HG03135 (cell line): ENCODE measurements around the gene DNAJC19.
"Not testable (repeated sequence)": the region's sequence is repeated elsewhere in the genome, so short reads cannot be mapped to it uniquely, and the experiment has no call there.

Experiments
- ATAC-seq: cut with Tn5 transposase; IDR thresholded peaks from one replicate; pipeline ENCODE4 v1.9.1; 2021; ENCODE audit warnings: mild to moderate bottlenecking, moderate library complexity; ENCODE audit not compliant: unreplicated experiment

Gene DNAJC19

DNA sequence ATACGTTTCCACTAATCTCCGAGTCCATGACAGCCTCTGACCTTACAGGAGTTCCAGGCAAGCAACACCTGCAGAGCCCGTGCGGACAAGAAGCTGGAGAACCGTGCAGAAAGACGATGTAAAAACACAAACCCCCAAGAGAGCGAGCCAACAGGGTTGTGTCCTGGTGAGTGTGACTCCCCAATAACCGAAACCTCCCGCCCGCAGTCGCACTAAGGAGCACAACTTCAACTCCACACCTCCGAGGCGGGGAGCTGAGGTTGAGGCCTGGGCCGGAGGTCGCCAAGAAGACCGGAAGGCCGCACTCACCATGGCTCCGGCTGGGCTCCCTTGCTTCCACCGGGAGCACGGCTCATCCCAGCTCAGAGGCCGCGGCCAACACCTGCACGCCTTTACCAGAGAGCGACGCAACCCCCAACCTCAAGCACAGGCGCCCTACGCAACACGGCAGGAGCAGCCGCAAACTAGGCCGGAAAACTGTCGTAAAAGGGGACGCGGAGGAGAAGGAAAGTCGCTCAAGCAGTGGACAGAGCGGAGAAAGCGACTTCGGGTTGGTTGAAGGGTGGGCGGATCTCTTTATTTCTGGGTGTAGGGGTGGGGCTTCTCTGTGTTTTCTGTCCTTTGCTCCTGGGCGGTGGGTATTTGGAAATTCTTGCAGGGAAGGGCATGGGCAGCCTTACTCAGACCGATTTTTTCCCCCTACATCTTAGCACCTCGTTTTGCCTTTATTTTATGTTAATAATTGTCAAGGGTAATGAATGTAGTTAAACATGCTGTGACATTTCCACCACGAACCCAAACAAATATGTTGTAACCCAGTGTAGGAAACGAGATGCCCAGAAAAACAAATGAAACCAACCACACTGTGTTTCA is at the start of gene DNAJC19:
TSS of gene DNAJC19 (minus strand) at position 446 of the 873 bp plus-strand sequence. CDS start at position 312, 134 bp downstream.
- ATAC-seq: peak; percentile 97

DNA sequence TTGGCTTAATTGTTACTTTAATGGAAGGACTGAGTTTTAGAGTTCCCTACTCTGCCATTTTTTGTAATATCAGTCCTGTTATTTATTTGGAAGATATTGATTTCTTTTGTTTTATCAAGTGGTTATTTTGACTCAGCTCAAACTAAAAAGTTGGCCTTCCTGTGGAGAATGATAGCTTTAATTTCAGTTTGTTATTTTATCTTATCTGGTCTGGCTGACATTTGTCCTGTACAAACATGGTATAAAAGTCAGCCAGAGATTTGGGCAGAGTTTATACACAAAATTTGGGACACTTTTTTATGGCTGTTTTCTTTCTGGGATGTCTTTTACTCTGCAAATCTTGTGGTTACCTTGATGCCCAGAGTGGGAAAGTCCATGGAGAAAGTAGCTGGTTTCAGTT is 41.4 kb upstream of the DNAJC19 start:
- no peak for ATAC-seq

DNA sequence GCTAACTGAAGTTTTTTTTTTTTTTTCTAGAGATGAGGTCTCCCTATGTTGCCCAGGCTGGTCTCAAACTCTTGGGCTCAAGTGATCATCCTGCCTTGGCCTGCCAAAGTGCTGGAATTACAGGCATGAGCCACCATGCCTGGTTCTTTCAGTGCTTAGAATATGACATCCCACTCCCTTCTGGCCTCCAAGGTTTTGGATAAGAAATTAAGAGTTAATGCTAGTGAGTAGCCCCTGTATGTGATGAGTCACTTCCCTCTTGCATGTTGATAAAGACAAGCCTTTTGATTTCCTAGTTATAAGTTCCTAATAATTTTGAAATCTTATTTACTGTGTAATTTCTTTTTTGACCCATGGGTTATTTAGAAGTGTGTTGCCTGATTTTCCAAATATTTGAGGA is 35.7 kb upstream of the DNAJC19 start:
- ATAC-seq: no peak

DNA sequence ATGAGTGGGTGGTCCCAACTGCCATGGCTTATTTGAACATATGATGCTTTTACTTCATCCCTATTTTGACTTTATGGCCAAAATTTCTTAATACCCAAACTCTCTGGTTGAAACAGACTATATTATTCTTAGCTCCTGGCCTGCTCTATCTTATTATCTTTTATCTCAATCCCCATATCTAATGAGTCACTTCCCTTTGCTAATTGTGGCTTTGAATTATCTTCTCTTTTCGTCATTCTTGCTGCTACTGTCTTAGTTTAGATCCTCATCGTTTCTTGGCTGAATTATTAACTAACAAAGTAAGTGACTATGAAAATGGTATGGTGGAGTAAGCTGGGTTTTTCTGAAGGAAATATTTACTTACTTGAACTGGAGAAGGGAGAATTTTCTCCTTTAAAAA is 28.2 kb upstream of the DNAJC19 start:
- no peak for ATAC-seq

DNA sequence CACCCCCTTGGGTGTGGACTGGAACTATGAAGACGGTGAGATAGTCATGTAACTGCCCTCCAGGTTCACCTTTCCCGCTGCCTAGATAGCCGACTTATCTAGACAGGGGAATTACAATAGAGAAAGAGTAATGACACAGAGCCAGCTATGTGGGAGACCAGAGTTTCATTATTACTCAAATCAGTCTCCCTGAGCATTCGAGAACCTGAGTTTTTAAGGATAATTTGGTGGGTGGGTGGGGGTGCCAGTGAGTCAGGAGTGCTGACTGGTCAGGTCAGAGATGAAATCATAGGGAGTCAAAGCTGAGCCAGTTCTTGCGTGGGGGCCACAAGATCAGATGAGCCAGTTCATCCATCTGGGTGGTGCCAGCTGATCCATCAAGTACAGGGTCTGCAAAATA is 19.7 kb upstream of the DNAJC19 start:
- no peak for ATAC-seq

DNA sequence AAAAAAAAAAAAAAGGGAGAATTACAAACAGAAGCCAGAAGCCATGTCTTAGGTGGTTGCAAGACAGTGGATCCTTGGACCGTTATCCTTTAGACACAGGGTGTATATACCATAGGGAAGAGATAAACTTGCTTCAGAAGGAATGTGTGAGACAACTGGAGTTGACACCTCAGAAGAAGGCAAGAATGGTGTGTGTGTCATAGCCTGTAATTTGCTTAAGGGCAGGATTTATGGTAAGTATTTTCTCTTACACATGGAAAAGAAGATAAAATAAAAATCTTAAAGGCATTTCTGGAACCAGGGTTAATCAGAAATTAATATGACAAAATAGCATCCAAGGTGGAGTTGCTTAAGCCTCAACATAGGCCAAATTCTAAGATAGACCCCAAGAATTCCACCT is 19.3 kb upstream of the DNAJC19 start:
- no peak for ATAC-seq

DNA sequence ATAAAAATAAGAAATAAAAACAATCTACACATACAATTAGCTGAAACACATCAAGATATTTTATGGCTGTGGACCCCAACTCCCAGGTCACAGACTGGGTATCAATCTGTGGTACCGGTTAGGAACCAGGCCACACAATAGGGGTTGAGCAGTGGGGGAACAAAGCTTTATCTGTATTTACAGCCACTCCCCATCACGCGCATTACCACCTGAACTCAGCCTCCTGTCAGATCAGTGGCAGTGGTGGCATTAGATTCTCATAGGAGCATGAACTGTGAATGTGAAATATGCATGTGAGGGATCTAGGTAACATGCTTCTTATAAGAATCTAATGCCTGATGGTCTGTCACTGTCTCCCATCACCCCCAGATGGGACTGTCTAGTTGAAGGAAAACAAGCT is 17.7 kb upstream of the DNAJC19 start:
- no peak for ATAC-seq

DNA sequence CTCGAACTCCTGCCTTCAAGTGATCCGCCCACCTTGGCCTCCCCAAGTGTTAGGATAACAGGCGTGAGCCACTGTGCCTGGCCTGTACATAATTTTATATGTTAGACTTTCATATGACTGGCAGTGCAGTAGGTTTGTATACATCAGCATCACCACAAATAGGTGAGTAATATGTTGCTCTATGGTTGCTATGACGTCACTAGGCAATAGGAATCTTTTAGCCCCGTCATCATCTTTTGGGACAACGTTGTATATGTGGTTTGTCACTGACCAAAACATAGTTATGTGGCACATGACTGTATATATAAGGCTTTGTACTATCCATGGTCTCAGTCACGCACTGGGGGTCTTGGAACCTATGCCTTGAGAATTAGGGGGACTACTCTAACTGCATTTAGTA is 17.0 kb upstream of the DNAJC19 start:
- ATAC-seq: no peak

DNA sequence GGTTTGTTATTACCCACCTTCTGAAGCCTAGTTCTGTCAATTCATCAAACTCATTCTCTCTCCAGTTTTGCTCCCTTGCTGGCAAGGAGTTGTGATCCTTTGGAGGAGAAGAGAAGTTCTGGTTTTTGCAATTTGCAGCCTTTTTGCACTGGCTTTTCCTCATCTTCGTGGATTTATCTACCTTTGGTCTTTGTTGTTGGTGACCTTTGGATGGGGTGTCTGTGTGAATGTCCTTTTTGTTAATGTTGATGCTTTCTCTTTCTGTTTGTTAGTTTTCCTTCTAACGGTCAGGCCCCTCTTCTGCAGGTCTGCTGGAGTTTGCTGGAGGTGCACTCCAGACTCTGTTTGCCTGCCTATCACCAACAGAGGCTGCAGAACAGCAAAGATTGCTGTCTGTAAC is 13.9 kb upstream of the DNAJC19 start:
- ATAC-seq: not testable (repeated sequence)

DNA sequence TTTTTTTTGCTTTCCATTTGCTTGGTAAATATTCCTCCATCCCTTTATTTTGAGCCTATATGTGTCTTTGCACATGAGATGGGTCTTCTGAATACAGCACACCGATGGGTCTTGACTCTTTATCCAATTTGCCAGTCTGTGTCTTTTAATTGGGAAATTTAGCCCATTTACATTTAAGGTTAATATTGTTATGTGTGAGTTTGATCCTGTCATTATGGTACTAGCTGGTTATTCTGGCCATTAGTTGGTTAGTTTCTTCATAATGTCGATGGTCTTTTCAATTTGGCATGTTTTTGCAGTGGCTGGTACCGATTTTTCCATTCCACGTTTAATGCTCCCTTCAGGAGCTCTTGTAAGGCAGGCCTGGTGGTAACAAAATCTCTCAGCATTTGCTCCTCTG is 12.8 kb upstream of the DNAJC19 start:
- ATAC-seq: not testable (repeated sequence)

DNA sequence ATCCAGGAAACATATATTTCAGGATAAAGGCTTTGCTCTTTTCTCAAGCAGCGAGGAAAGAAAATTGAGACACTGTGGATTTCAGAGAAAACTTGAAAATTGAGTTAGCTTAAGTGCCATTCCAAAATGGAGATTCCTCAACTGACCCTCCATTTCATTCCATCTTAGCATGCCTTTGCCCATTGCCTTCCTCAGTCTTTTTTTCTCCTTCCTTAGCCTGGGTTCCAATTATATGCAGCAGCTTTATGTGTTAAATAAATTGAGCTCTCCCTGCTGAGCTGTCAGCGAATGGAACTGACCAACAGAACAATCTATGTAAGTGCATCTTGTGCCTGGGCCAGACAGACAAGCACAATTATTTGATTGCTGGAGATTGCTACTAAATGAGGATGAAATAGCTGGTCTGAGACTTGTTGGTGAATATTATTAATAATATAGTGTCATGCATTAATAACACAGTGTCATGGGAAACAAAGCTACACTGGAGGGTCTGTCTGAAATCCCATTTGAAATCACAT is 6.9 kb upstream of the DNAJC19 start:
- no peak for ATAC-seq

DNA sequence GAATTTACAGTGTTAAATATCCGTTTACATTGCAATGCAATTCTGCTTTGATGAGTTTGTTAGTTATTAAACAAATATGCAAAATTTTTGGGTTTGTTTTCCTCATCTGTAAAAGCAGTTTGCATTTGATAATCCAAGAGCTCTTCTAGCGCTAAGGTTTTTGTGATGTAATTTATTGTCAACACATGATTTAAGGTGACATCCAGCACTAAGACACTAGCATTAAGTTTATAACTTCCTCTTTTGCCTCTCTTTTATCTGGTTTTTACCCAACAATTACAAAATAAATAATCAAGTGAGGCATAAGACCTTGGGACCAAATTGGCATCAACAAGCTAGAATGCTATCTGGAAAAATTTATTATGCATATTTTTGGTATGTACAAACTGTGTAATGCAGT is 969 bp upstream of the DNAJC19 start:
- ATAC-seq: no peak

DNA sequence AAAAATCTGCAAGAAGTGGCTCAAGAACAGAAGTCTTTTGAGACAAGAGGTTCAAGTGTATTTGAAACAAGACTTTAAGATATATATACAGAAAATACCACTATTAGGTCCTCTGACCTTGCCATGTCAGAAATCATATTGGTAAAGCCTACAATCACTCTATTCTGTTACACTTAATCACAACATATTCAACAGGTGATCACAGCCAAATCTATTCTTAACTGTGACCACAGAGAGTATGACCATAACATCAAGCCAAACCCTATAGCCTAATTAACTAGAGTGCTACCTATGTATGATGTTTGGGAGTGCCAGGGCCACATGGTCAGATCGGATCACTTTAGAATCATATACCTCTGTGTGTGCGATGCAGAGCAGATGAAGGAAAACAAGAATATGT is 2.2 kb downstream of the DNAJC19 start:
- no peak for ATAC-seq

DNA sequence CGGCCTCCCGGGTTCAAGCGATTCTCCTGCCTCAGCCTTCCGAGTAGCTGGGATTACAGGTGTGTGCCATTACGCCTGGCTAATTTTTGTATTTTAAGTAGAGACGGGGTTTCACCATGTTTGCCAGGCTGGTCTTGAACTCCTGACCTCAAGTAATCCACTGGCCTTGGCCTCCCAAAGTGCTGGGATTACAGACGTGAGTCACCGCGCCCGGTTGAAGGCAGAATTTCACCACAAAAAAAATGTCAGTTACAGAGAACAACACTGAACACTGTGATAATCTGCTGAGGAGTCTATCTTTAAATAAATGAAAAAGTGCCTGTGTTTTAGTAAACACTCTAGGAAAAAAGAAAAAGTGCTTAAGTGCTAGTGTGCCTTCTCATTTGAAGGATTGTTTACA is 3.2 kb downstream of the DNAJC19 start:
- not testable (repeated sequence) for ATAC-seq

DNA sequence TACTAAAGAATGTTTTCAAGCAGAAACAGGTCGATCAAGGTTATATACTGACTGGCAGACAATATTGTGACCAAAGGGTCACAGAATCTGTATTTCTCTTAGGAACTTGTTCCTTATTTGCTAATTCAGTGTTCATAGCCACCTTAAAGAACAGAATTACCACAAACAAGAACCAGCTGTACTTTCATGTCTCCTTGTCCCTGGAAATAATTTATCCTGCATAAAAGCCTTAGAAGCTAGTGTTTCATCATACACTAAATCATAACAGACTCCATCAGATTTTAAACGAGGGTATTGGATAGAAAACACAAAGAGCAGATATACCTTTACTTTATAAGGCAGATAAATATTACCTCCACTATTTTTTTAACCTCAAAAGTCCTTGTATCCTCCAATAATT is 6.4 kb downstream of the DNAJC19 start:
- no peak for ATAC-seq

DNA sequence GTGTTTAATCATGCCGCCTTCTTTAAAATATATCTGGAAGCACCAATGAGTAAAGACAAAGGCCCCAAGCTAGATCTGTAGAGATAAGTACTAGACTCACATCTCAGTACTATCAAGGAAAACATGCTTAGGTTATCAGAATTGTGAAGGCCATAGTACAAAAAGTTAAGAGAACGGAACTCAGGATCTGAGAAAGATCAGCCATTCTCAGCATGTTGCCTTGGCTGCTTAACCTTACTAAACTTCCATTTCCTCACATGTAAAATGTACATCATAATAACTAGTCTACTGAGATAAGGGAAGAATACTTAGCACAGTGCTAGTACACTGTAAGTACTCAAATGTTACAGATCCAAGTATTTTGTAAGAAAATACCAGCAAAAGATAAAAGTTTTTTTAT is 7.6 kb downstream of the DNAJC19 start:
- no peak for ATAC-seq

DNA sequence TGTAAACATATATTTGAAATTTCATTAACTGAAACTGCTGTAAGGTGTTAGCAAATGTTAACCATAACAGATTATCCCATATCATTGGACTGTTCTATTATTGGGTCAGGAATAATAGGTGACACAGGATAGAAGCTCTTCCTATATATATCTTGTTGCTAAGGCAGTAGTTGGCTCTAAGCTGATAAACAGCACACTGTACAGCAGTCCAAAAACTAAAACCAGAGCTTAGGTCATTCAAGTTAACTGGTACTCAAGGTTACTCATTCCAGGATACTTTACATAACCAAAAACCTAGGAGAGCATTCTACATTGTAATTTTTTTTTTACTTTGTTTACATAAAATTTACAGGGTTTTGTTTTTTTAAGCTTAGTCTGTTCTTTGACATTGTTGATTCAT is 8.9 kb downstream of the DNAJC19 start:
- no peak for ATAC-seq

DNA sequence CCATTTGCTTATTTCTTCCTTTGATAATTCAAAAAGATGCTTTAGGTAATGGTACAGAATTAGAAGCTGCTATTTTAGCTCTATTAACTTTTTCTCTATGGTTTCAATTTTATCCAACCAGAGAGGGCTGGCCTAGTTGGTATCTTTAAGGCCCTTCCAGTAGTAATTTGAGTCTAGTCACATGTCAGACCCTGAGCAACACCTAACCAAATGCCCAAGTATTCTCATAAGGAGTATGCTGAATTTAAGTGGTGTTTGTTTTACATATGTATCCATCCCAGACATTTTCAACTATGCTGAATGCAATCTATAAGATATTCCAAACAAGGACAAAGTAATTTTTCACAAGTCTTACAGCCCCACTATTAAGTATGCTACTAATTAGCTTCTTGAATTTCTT is 9.6 kb downstream of the DNAJC19 start:
- no peak for ATAC-seq

DNA sequence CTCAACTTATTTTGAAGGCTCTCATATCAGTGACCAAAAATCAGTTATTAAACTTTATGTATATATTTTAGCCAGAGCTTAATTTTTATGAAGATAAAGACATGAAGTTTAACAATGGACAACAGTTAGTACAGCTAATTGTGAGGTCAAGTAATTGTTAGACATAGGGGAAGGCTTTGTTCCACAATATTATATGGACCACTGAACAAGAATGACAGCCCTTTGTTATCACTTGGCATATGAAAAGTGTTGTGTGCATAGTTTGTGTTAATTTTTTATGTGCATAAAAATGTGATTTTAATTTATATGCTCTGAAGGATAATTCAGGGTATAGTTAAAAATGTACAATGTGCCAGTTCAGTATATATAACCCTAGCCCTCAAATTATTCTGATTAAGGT is 12.0 kb downstream of the DNAJC19 start:
- no peak for ATAC-seq

DNA sequence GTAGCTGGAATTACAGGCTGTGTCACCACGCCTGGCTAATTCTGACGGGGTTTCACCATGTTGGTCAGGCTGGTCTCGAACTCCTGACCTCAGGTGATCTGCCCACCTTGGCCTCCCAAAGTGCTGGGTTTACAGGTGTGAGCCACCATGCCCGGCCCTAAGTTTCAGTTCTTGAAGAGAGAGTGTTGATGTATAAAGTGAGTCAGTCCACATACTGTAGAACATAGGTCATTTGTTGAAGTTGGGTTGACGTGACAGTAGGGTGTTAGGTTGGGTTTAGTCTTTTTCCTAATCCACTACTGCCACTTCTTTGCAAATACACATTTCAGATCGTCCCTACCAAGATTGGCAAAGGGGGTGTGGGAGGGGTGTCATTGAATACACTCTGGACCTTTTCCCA is 15.2 kb downstream of the DNAJC19 start:
- ATAC-seq: no peak

DNA sequence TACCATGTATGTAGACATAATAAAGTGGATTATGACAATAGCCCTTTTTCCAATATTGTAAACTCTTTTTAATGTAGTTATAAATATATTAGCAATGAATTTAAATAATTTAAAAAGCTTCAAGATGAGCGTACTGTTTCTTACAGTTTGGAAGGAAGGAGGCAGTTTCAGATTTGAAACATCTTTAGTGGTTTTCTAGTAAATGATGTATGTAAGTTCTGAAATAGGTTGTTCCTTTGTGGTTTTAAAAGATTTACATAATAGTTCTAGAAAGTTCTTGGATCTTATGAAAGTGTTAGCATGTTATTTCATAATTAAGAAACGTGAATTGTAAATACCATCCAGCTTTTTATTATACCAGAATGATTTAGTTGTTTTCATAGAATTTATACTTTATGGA is 16.0 kb downstream of the DNAJC19 start:
- ATAC-seq: peak; percentile 51

DNA sequence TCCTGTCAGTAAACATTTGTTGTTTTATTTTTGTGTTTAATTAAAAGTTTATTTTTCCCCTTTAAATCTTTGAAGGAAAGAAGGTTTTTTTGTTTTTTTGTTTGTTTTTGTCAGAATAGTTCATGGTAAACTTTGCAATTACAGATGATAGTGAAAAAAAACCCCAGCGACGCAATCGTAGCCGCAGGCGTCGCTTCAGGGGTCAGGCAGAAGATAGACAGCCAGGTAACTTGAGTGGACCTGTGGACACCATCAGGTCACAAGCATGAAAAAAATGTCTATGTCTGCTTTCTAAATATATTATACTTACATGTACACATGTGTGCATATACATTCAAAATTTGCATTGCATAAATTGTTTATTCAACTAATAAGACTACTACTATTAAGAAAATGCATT is 18.6 kb downstream of the DNAJC19 start:
- ATAC-seq: no peak

DNA sequence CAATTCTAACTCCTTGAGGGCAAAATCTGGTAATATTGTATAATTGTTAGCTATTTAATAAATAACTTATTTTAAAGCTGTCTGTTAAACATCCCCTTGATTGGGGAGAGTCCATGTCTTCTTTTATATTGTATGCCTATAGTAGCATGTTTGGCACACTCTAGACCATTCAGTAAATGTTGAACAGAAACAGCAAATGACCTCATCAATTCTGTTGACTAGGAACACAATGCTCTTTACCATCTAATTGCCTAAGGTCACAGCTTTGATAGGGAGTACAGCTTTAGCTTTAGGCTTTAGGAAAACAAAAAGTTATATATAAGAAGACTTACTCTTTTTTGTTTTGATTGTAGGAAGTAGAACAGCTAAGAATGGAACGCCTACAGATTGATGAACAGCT is 27.0 kb downstream of the DNAJC19 start:
- ATAC-seq: no peak
